Mesothelial cell of epicardium (in vitro differentiated cells): ENCODE measurements around the gene APLF. TPM values are rescaled to one million over a fixed set of nuclear protein-coding genes. Genes with fewer than 3 reads are reported as not detected.
"Not testable (repeated sequence)": the region's sequence is repeated elsewhere in the genome, so short reads cannot be mapped to it uniquely, and the experiment has no call there.

Experiments used
- DNase-seq, 2 experiments: peaks; one replicate each; pipeline ENCODE4 v3.0.0; 2021; ENCODE audit warnings: low spot score in 2 of 2; ENCODE audit not compliant: unreplicated experiment in 2 of 2
- H3K27ac Mint-ChIP-seq: 2 replicates; pipeline ENCODE4 v1.8.0; 2021; ENCODE audit warnings: mixed read lengths
- H3K27me3 Mint-ChIP-seq: 2 replicates; pipeline ENCODE4 v1.8.0; 2021; ENCODE audit warnings: low read depth, mixed read lengths
- H3K36me3 Mint-ChIP-seq: 2 replicates; pipeline ENCODE4 v1.8.0; 2021; ENCODE audit warnings: mixed read lengths
- H3K4me1 Mint-ChIP-seq: 2 replicates; pipeline ENCODE4 v1.8.0; 2021; ENCODE audit warnings: mixed read lengths
- H3K4me3 Mint-ChIP-seq: 2 replicates; pipeline ENCODE4 v1.8.0; 2021; ENCODE audit warnings: mild to moderate bottlenecking, moderate library complexity, mixed read lengths
- H3K9me3 Mint-ChIP-seq: 2 replicates; pipeline ENCODE4 v1.8.0; 2021; ENCODE audit warnings: mixed read lengths
- CTCF ChIP-seq: fragments of 200-600 bp; sonication (generic); IDR thresholded peaks from one replicate; pipeline ENCODE4 v1.5.0; 2021; ENCODE audit warnings: antibody characterized with exemption; ENCODE audit not compliant: unreplicated experiment
- total RNA-seq: library from RNA; stranded (reverse); gene quantifications from 3 replicates; pipeline ENCODE4 v1.2.1, GENCODE V29; 2021

The APLF gene
- total RNA-seq, 1 donor from 2014 or later: 6.7 TPM

GRCh38 chr2:68487773-68488355, 20.5 kb downstream of the APLF start:
- DNase-seq: no peak
- H3K4me1 Mint-ChIP-seq: peaks cover 2% of the 10 kb centered on the region
- no peaks in the 10 kb centered on the region for H3K27me3 Mint-ChIP-seq
- no peak overlapping the region for H3K4me3 Mint-ChIP-seq
- no peaks in the 10 kb centered on the region for H3K36me3 Mint-ChIP-seq
- H3K27ac Mint-ChIP-seq: no peak overlapping the region
- TF ChIP-seq CTCF: peak; percentile 62
- H3K9me3 Mint-ChIP-seq: peaks cover under 1% of the 10 kb centered on the region

GRCh38 chr2:68488605-68489004, 21.2 kb downstream of the APLF start:
- DNase-seq, H3K9me3 Mint-ChIP-seq, H3K27me3 Mint-ChIP-seq, H3K4me1 Mint-ChIP-seq, H3K4me3 Mint-ChIP-seq, H3K27ac Mint-ChIP-seq, H3K36me3 Mint-ChIP-seq: not testable (repeated sequence)

GRCh38 chr2:68489282-68489681, 21.9 kb downstream of the APLF start:
- Mint-ChIP-seq H3K4me3 (no peak overlapping the region), H3K9me3 (peaks cover 8% of the 10 kb centered on the region), H3K27ac (no peak overlapping the region), H3K36me3 (peaks cover 4% of the 10 kb centered on the region), H3K27me3 (no peaks in the 10 kb centered on the region), H3K4me1 (peaks cover 2% of the 10 kb centered on the region)
- no peak for DNase-seq
- TF ChIP-seq CTCF: no peak

GRCh38 chr2:68491582-68491981, 24.2 kb downstream of the APLF start:
- Mint-ChIP-seq H3K9me3 (peaks cover 20% of the 10 kb centered on the region), H3K4me3 (no peak overlapping the region), H3K27ac (no peak overlapping the region), H3K36me3 (peaks cover 11% of the 10 kb centered on the region), H3K27me3 (no peaks in the 10 kb centered on the region), H3K4me1 (peaks cover 2% of the 10 kb centered on the region)
- no peak for DNase-seq
- TF ChIP-seq CTCF: no peak

GRCh38 chr2:68499133-68499532, 31.7 kb downstream of the APLF start:
- no peak for TF ChIP-seq CTCF
- Mint-ChIP-seq H3K9me3 (peaks cover 18% of the 10 kb centered on the region), H3K36me3 (peaks cover 8% of the 10 kb centered on the region), H3K27me3 (no peaks in the 10 kb centered on the region), H3K4me1 (peaks cover 8% of the 10 kb centered on the region), H3K4me3 (no peak overlapping the region), H3K27ac (no peak overlapping the region)
- DNase-seq: no peak

GRCh38 chr2:68500649-68501048, 33.3 kb downstream of the APLF start:
- H3K4me3 Mint-ChIP-seq: no peak overlapping the region
- H3K9me3 Mint-ChIP-seq: peaks cover 8% of the 10 kb centered on the region
- DNase-seq: no peak
- no peak overlapping the region for H3K27ac Mint-ChIP-seq
- no peak for TF ChIP-seq CTCF
- H3K4me1 Mint-ChIP-seq: peaks cover 8% of the 10 kb centered on the region
- H3K36me3 Mint-ChIP-seq: no peaks in the 10 kb centered on the region
- no peaks in the 10 kb centered on the region for H3K27me3 Mint-ChIP-seq
